Hepatocyte (in vitro differentiated cells): ENCODE measurements around the gene REM1. TPM values are rescaled to one million over a fixed set of nuclear protein-coding genes. Genes with fewer than 3 reads are reported as not detected.

Experiments used
- DNase-seq: peaks from one replicate; pipeline ENCODE4 v3.0.0-alpha.2; 2016; ENCODE audit warnings: low spot score
- H2AFZ ChIP-seq: fragments of 200-600 bp; sonication (generic); 2 replicates; pipeline ENCODE4 v1.6.0; 2016; ENCODE audit warnings: antibody characterized with exemption, mild to moderate bottlenecking
- H3K27ac ChIP-seq: fragments of 200-600 bp; sonication (generic); 2 replicates; pipeline ENCODE4 v1.5.1; 2016; ENCODE audit warnings: mild to moderate bottlenecking
- H3K27me3 ChIP-seq: fragments of 200-600 bp; sonication (generic); 2 replicates; pipeline ENCODE4 v1.6.1; 2016
- H3K36me3 ChIP-seq: fragments of 200-600 bp; sonication (generic); replicated peaks from 2 replicates; pipeline ENCODE4 v1.5.1; 2016; ENCODE audit warnings: low read depth; ENCODE audit not compliant: insufficient read depth
- H3K4me1 ChIP-seq: fragments of 200-600 bp; sonication (generic); 2 replicates; pipeline ENCODE4 v1.5.1; 2016; ENCODE audit warnings: mild to moderate bottlenecking, moderate library complexity; ENCODE audit not compliant: insufficient read depth
- H3K4me2 ChIP-seq: fragments of 200-600 bp; sonication (generic); 2 replicates; pipeline ENCODE4 v1.6.0; 2016
- H3K4me3 ChIP-seq: fragments of 200-600 bp; sonication (generic); 2 replicates; pipeline ENCODE4 v1.5.1; 2016; ENCODE audit warnings: mild to moderate bottlenecking
- H3K79me2 ChIP-seq: fragments of 200-600 bp; sonication (generic); 2 replicates; pipeline ENCODE4 v1.6.0; 2017; ENCODE audit warnings: mild to moderate bottlenecking
- H3K9me2 ChIP-seq: fragments of 200-600 bp; sonication (generic); replicated peaks from 2 replicates; pipeline ENCODE4 v1.6.0; 2017; ENCODE audit warnings: mild to moderate bottlenecking; ENCODE audit not compliant: insufficient read depth
- H3K9me3 ChIP-seq: fragments of 200-600 bp; sonication (generic); 2 replicates; pipeline ENCODE4 v1.5.1; 2016; ENCODE audit warnings: low read depth, mild to moderate bottlenecking
- H4K20me1 ChIP-seq: fragments of 200-600 bp; sonication (generic); 2 replicates; pipeline ENCODE4 v1.6.0; 2016; ENCODE audit warnings: mild to moderate bottlenecking; ENCODE audit not compliant: insufficient read depth, poor library complexity, severe bottlenecking
- EZH2 ChIP-seq: fragments of 200-600 bp; sonication (generic); IDR thresholded peaks from 2 replicates; pipeline ENCODE4 v1.6.1; 2016; ENCODE audit warnings: antibody characterized with exemption, mild to moderate bottlenecking, borderline replicate concordance
- EZH2phosphoT487 ChIP-seq: fragments of 200-600 bp; sonication (generic); IDR thresholded peaks from one replicate; pipeline ENCODE4 v1.6.1; 2018; ENCODE audit warnings: antibody characterized with exemption, mild to moderate bottlenecking, low read depth, moderate library complexity; ENCODE audit not compliant: unreplicated experiment, severe bottlenecking
- WGBS: methylation state at CpG from one replicate; pipeline ENCODE4 v1.1.6; 2016; ENCODE audit warnings: low lambda C conversion rate; ENCODE audit errors: missing lambda C conversion rate; 5-methylcytosine and 5-hydroxymethylcytosine counted together
- polyA plus RNA-seq: library from polyadenylated mRNA; unstranded; fragments of >200 nt; fragmentation: Nextera tagmentation; extraction: Ambion mirVana; gene quantifications from 2 replicates; pipeline ENCODE4 v1.2.1, GENCODE V29; 2016
- total RNA-seq: library from RNA; depleted of rRNA; stranded (reverse); fragments of >200 nt; gene quantifications from 2 replicates; pipeline ENCODE4 v1.2.3, GENCODE V29; 2014
- TF ChIP-seq, protein P1 (sequence below): fragments of 200-600 bp; sonication (generic); IDR thresholded peaks from 2 replicates; pipeline ENCODE4 v1.5.1; 2016; ENCODE audit warnings: antibody characterized with exemption, mild to moderate bottlenecking; ENCODE audit not compliant: poor library complexity

Gene REM1
- total and polyA plus RNA-seq, 2 experiments from 2014 or later, result not detected

- WGBS, result 52% methylated on average over 3 of the region's 3 CpGs
- H3K9me3 ChIP-seq, result no peaks in the 10 kb centered on the region
- H3K4me2 ChIP-seq, result no peak overlapping the region
- no peak overlapping the region for H3K27ac ChIP-seq
- TF ChIP-seq EZH2 (no peak), EZH2phosphoT487 (no peak)
- TF ChIP-seq, protein P1, sequence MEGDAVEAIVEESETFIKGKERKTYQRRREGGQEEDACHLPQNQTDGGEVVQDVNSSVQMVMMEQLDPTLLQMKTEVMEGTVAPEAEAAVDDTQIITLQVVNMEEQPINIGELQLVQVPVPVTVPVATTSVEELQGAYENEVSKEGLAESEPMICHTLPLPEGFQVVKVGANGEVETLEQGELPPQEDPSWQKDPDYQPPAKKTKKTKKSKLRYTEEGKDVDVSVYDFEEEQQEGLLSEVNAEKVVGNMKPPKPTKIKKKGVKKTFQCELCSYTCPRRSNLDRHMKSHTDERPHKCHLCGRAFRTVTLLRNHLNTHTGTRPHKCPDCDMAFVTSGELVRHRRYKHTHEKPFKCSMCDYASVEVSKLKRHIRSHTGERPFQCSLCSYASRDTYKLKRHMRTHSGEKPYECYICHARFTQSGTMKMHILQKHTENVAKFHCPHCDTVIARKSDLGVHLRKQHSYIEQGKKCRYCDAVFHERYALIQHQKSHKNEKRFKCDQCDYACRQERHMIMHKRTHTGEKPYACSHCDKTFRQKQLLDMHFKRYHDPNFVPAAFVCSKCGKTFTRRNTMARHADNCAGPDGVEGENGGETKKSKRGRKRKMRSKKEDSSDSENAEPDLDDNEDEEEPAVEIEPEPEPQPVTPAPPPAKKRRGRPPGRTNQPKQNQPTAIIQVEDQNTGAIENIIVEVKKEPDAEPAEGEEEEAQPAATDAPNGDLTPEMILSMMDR, result no peak
- H4K20me1 ChIP-seq, result no peaks in the 10 kb centered on the region
- H3K36me3 ChIP-seq, result no peaks in the 10 kb centered on the region
- H3K9me2 ChIP-seq, result no peaks in the 10 kb centered on the region
- H3K79me2 ChIP-seq, result no peaks in the 10 kb centered on the region
- H3K4me3 ChIP-seq, result no peak overlapping the region
- no peaks in the 10 kb centered on the region for H3K4me1 ChIP-seq
- H3K27me3 ChIP-seq, result no peaks in the 10 kb centered on the region
- DNase-seq, result no peak
- H2AFZ ChIP-seq, result no peak overlapping the region
These were observed 14.1 kb downstream of the REM1 start for GRCh38 chr20:31489152-31489551.

DNA sequence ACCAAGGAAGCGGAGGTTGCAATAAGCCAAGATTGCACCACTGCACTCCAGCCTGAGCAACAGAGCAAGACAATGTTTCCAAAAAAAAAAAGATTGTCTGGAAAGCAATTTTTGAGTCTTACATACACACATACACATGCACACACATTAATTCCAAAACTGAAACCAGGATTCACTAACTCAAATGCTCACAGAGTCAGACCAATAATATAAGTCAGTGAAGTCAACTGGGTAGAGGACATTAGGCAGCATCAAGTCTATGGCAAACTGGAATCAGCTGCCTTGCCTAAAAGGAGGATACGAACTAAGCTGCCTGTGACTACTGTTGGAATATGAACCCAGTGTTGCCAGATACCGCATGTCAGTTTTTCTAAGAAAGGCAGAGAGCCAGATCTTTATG is 15.7 kb downstream of the REM1 start:
- Histone ChIP-seq H3K27ac (no peak overlapping the region), H4K20me1 (no peaks in the 10 kb centered on the region), H3K9me2 (no peaks in the 10 kb centered on the region), H3K36me3 (no peaks in the 10 kb centered on the region), H3K9me3 (no peaks in the 10 kb centered on the region), H3K4me3 (no peak overlapping the region), H3K4me2 (no peak overlapping the region), H3K4me1 (no peaks in the 10 kb centered on the region), H3K27me3 (no peaks in the 10 kb centered on the region), H3K79me2 (no peaks in the 10 kb centered on the region), H2AFZ (no peak overlapping the region)
- DNase-seq, result no peak
- 88% methylated on average over 3 of the region's 3 CpGs for WGBS
- no peak for TF ChIP-seq EZH2
- TF ChIP-seq, protein P1, result no peak
- TF ChIP-seq EZH2phosphoT487, result no peak

GRCh38 chr20:31494131-31494530 is 19.0 kb downstream of the REM1 start:
- WGBS, result 28% methylated on average over 2 of the region's 2 CpGs
- peak; percentile 48 for DNase-seq
- H3K4me3 ChIP-seq, result no peak overlapping the region
- H3K27me3 ChIP-seq, result no peaks in the 10 kb centered on the region
- no peaks in the 10 kb centered on the region for H3K36me3 ChIP-seq
- no peak overlapping the region for H2AFZ ChIP-seq
- TF ChIP-seq EZH2phosphoT487, result no peak
- TF ChIP-seq, protein P1, result peak; percentile 41
- no peaks in the 10 kb centered on the region for H4K20me1 ChIP-seq
- H3K79me2 ChIP-seq, result no peaks in the 10 kb centered on the region
- H3K4me2 ChIP-seq, result no peak overlapping the region
- H3K9me3 ChIP-seq, result no peaks in the 10 kb centered on the region
- H3K9me2 ChIP-seq, result no peaks in the 10 kb centered on the region
- H3K4me1 ChIP-seq, result no peaks in the 10 kb centered on the region
- no peak overlapping the region for H3K27ac ChIP-seq
